Upper lobe of right lung (tissue), 1 donor: ENCODE data around the gene JUNB. TPM values are rescaled to one million over a fixed set of nuclear protein-coding genes. Genes with fewer than 3 reads are reported as not detected.

Source experiments
- ATAC-seq: fragments of 200-7000 bp; cut with Tn5 transposase; one replicate; pipeline ENCODE4 v1.9.1; 2020; ENCODE audit warnings: mild to moderate bottlenecking, moderate library complexity
- DNase-seq: peaks from one replicate; pipeline ENCODE4 v3.0.0-alpha.2; 2020
- H3K27ac ChIP-seq: fragments of 200-600 bp; one replicate; pipeline ENCODE4 v1.8.0; 2022
- H3K27me3 ChIP-seq: fragments of 200-600 bp; one replicate; pipeline ENCODE4 v1.8.0; 2022; ENCODE audit warnings: mild to moderate bottlenecking
- H3K36me3 ChIP-seq: fragments of 200-600 bp; one replicate; pipeline ENCODE4 v1.8.0; 2022
- H3K4me1 ChIP-seq: fragments of 200-600 bp; one replicate; pipeline ENCODE4 v1.8.0; 2022
- H3K4me3 ChIP-seq: fragments of 200-600 bp; one replicate; pipeline ENCODE4 v1.8.0; 2022; ENCODE audit warnings: mild to moderate bottlenecking
- H3K9me3 ChIP-seq: fragments of 200-600 bp; one replicate; pipeline ENCODE4 v1.8.0; 2022
- intact Hi-C: fragments of 100-400 bp; cut with DNase I; formaldehyde crosslinking; loops from one replicate; pipeline ENCODE4 v1.11.0; 2022
- total RNA-seq: library from RNA; stranded (reverse); fragmentation: NEBNext Ultra II Directional; extraction: Animal tissue kit (Norgen Biotek cat#: 25700); gene quantifications from one replicate; pipeline ENCODE4 v1.2.1, GENCODE V29; 2021
- TF ChIP-seq, protein P1 (sequence below): fragments of 200-600 bp; IDR thresholded peaks from one replicate; pipeline ENCODE4 v1.8.0; 2022; ENCODE audit warnings: antibody characterized with exemption
- donor health status: DM: no; HTN: yes; CAD: no; lungs with severe emphysema.

JUNB gene
- total RNA-seq, 1 donor from 2014 or later, result 174 TPM

GRCh38 chr19:12777217-12778016, 13.9 kb upstream of the JUNB start:
- Histone ChIP-seq H3K4me3 (peak overlapping the region; percentile 72), H3K27ac (peak overlapping the region; percentile 93), H3K4me1 (peaks cover 24% of the 10 kb centered on the region), H3K9me3 (no peaks in the 10 kb centered on the region), H3K27me3 (no peaks in the 10 kb centered on the region), H3K36me3 (no peaks in the 10 kb centered on the region)
- DNase-seq, result peak; percentile 93
- intact Hi-C loops, result loop anchor here (2.0 kb wide), 1 partner anchor 19 kb away; no protein-coding TSS in a partner anchor
- TF ChIP-seq, protein P1, sequence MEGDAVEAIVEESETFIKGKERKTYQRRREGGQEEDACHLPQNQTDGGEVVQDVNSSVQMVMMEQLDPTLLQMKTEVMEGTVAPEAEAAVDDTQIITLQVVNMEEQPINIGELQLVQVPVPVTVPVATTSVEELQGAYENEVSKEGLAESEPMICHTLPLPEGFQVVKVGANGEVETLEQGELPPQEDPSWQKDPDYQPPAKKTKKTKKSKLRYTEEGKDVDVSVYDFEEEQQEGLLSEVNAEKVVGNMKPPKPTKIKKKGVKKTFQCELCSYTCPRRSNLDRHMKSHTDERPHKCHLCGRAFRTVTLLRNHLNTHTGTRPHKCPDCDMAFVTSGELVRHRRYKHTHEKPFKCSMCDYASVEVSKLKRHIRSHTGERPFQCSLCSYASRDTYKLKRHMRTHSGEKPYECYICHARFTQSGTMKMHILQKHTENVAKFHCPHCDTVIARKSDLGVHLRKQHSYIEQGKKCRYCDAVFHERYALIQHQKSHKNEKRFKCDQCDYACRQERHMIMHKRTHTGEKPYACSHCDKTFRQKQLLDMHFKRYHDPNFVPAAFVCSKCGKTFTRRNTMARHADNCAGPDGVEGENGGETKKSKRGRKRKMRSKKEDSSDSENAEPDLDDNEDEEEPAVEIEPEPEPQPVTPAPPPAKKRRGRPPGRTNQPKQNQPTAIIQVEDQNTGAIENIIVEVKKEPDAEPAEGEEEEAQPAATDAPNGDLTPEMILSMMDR, result peak; percentile 96
- peak; percentile 57 for ATAC-seq

GRCh38 chr19:12778017-12778904, 13.0 kb upstream of the JUNB start:
- H3K27ac ChIP-seq, result peak overlapping the region; percentile 93
- ATAC-seq (peak; percentile 26), DNase-seq (peak; percentile 86)
- H3K27me3 ChIP-seq, result no peaks in the 10 kb centered on the region
- TF ChIP-seq, protein P1, result no peak
- intact Hi-C loops, result no loop called here
- H3K4me3 ChIP-seq, result peak overlapping the region; percentile 72
- no peaks in the 10 kb centered on the region for H3K36me3 ChIP-seq
- H3K9me3 ChIP-seq, result no peaks in the 10 kb centered on the region
- peaks cover 30% of the 10 kb centered on the region for H3K4me1 ChIP-seq

DNA sequence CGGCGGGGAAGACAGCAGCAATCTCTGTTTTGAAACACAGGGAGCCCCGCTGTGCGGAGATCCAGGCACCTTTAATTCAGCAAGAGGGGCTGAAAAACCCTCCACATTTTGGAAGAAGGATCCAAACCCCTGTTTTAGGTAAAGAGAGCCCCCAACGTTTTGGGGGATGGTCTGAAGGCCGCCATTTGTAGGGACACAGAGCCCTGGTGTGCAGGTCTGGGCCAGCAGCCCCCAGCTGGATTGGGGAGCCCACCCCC, 12.5 kb upstream of the JUNB start:
- intact Hi-C loops, result no loop called here
- peak overlapping the region; percentile 93 for H3K27ac ChIP-seq
- no peaks in the 10 kb centered on the region for H3K36me3 ChIP-seq
- DNase-seq, result no peak
- no peak for ATAC-seq
- TF ChIP-seq, protein P1, result no peak
- H3K27me3 ChIP-seq, result no peaks in the 10 kb centered on the region
- H3K4me1 ChIP-seq, result peaks cover 36% of the 10 kb centered on the region
- no peaks in the 10 kb centered on the region for H3K9me3 ChIP-seq
- peak overlapping the region; percentile 72 for H3K4me3 ChIP-seq

- no peak for ATAC-seq
- DNase-seq, result no peak
- Histone ChIP-seq H3K27ac (peak overlapping the region; percentile 93), H3K4me1 (peaks cover 41% of the 10 kb centered on the region), H3K4me3 (peak overlapping the region; percentile 72), H3K27me3 (no peaks in the 10 kb centered on the region), H3K36me3 (no peaks in the 10 kb centered on the region), H3K9me3 (no peaks in the 10 kb centered on the region)
- TF ChIP-seq, protein P1, result no peak
- intact Hi-C loops, result no loop called here
Observed at GRCh38 chr19:12779162-12779993, 11.9 kb upstream of the JUNB start.

GRCh38 chr19:12782174-12782423, 9.2 kb upstream of the JUNB start:
- Histone ChIP-seq H3K4me1 (peaks cover 67% of the 10 kb centered on the region), H3K4me3 (peak overlapping the region; percentile 56)
- DNase-seq, result no peak

More at GRCh38 chr19:12782174-12782423, 9.2 kb upstream of the JUNB start:
- TF ChIP-seq, protein P1, result no peak
- Histone ChIP-seq H3K27ac (peak overlapping the region; percentile 100), H3K9me3 (no peaks in the 10 kb centered on the region), H3K27me3 (no peaks in the 10 kb centered on the region), H3K36me3 (no peaks in the 10 kb centered on the region)
- intact Hi-C loops, result no loop called here
- no peak for ATAC-seq
